ENCODE measurements around the gene ANKRD10.
"Not testable (repeated sequence)": the region's sequence is repeated elsewhere in the genome, so short reads cannot be mapped to it uniquely, and the experiment has no call there.

Gene ANKRD10

GRCh38 chr13:110915057-110915873 is at the start of gene ANKRD10:
Gene ANKRD10, minus strand, starts transcription at chr13:110915069. Its CDS starts 135 bp downstream, at chr13:110914934.
- in situ Hi-C loops (cut with HindIII; ENCODE audit: low sequenced_read_pairs): no loop called here

- in situ Hi-C loops (cut with HindIII; ENCODE audit: low sequenced_read_pairs): loop anchor here (10.0 kb wide), 1 partner anchor 70 kb away; no protein-coding TSS in a partner anchor
Observed at GRCh38 chr13:110964229-110965037, 49.6 kb upstream of the ANKRD10 start.

DNA sequence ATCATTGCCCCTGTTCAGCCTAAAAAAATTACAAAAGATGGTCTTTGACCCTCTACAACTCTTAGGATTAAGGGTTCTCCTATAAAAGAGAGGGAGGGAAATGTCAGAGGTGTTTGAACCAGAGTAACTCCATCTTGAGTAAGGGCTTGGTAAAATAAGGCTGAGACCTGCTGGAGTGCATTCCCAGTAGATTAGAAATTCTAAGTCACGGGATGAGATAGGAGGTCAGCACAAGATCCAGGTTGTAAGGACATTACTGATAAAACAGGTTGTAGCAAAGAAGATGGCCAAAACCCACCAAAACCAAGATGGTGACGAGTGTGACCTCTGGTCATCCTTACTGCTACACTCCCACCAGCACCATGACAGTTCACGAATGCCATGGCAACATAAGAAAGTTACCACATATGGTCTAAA is 48.7 kb upstream of the ANKRD10 start:
- in situ Hi-C loops (cut with HindIII; ENCODE audit: low sequenced_read_pairs): loop anchor here (10.0 kb wide), 1 partner anchor 71 kb away; no protein-coding TSS in a partner anchor

- in situ Hi-C loops (cut with HindIII; ENCODE audit: low sequenced_read_pairs): loop anchor here (10.0 kb wide), 1 partner anchor 73 kb away; no protein-coding TSS in a partner anchor
Observed at GRCh38 chr13:110961959-110962358, 47.1 kb upstream of the ANKRD10 start.

DNA sequence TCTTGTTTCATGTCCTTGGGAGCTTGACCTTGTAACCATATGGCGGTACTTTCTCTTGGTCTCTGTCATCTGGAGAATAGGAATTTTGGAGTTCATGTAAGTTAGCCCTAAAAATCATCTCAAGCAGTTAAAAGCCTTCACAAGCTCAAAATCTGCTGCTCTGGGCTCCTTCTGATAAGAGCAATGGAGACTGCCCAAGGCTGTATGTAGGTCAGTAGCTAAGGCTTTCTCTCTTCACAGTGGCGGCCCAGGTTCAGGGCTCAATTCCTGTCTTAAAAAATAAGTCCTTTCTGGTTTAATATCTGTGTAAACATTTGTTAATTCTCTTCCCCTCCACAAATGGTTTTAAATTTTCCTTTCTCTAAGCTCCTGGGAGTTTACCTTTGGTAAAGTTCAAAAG is 45.3 kb upstream of the ANKRD10 start:
- in situ Hi-C loops (cut with HindIII; ENCODE audit: low sequenced_read_pairs): loop anchor here (10.0 kb wide), 1 partner anchor 75 kb away; no protein-coding TSS in a partner anchor

- in situ Hi-C loops (cut with HindIII; ENCODE audit: low sequenced_read_pairs): no loop called here
Observed at GRCh38 chr13:110957931-110958330, 43.1 kb upstream of the ANKRD10 start.

DNA sequence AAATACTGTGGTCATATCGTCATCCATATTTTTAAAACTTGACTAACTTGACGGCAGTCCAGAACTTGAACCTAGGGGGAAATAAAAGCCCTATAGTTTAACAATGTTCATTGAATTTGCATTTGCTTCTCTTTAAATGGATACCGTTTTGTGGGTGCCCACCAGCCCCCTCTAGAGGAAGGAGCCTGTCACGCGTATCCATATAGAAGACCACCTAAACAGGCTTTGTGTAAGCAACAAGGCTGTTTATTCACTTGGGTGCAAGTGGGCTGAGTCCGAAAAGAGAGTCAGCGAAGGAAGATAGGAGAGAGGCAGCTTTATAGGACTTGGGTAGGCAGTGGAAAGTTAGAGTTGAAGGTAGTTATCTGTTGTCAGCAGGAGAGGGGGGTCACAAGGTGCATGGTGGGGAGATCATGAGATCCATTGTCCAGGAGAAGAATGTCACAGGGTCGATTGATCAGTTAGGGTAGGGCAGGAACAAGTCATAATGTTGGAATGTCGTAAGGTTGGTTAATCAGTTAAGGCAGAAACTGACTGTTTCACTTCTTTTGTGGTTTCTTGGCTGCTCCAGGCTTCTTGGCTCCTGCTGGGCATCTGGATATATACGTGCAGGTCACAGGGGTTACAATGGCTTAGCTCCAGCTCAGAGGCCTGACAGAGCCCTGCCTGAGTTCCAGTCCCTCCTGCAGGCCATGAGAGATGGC is 42.5 kb upstream of the ANKRD10 start:
- in situ Hi-C loops (cut with HindIII; ENCODE audit: low sequenced_read_pairs): no loop called here

- in situ Hi-C loops (cut with HindIII; ENCODE audit: low sequenced_read_pairs): not testable (repeated sequence)
Observed at GRCh38 chr13:110956216-110956615, 41.3 kb upstream of the ANKRD10 start.

DNA sequence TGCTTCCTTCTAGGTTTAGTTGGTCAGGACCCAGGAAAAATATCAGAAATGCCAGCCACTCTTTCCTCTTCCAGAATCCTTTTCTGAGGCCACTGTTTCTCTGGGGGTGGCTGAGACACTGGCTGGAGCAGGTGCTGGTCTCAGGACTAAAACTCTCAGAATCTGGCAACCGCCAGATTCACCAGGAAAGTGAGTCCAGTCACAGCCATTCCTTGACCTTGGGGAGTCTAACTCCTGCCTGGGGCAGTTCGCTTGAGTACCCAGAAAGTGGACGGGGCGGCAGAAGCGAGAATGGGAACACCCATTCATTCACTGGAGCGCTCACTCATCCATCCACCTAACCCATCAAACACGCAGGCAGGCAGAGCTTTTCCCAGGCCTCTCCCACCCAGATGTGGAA is 40.7 kb upstream of the ANKRD10 start:
- in situ Hi-C loops (cut with HindIII; ENCODE audit: low sequenced_read_pairs): not testable (repeated sequence)

DNA sequence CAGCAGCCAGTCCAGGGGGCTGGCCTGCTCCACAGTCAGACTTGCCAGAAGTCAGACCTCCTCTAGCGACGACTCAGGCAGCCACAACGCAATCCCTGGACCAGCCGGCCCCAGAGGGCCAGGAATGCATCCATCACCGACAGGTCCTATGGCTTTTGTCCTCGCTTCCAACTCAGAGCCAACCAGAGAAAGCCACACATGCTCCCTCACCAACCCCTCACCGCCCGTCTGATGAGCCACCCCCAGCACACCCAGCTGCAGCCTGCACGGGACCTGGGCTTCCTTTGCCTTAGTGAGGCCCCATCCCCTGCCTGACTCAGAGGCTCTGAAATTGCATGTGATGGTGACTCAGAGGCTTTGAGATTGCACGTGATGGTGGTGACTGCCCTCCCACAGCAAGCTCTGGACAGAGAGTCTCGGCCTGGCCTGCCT is 40.2 kb upstream of the ANKRD10 start:
- in situ Hi-C loops (cut with HindIII; ENCODE audit: low sequenced_read_pairs): not testable (repeated sequence)

- in situ Hi-C loops (cut with HindIII; ENCODE audit: low sequenced_read_pairs): not testable (repeated sequence)
Observed at GRCh38 chr13:110954533-110954920, 39.7 kb upstream of the ANKRD10 start.

GRCh38 chr13:110953833-110954532 is 39.1 kb upstream of the ANKRD10 start:
- in situ Hi-C loops (cut with HindIII; ENCODE audit: low sequenced_read_pairs): no loop called here

GRCh38 chr13:110953416-110953815 is 38.5 kb upstream of the ANKRD10 start:
- in situ Hi-C loops (cut with HindIII; ENCODE audit: low sequenced_read_pairs): no loop called here

- in situ Hi-C loops (cut with HindIII; ENCODE audit: low sequenced_read_pairs): not testable (repeated sequence)
Observed at GRCh38 chr13:110952135-110952534, 37.3 kb upstream of the ANKRD10 start.

DNA sequence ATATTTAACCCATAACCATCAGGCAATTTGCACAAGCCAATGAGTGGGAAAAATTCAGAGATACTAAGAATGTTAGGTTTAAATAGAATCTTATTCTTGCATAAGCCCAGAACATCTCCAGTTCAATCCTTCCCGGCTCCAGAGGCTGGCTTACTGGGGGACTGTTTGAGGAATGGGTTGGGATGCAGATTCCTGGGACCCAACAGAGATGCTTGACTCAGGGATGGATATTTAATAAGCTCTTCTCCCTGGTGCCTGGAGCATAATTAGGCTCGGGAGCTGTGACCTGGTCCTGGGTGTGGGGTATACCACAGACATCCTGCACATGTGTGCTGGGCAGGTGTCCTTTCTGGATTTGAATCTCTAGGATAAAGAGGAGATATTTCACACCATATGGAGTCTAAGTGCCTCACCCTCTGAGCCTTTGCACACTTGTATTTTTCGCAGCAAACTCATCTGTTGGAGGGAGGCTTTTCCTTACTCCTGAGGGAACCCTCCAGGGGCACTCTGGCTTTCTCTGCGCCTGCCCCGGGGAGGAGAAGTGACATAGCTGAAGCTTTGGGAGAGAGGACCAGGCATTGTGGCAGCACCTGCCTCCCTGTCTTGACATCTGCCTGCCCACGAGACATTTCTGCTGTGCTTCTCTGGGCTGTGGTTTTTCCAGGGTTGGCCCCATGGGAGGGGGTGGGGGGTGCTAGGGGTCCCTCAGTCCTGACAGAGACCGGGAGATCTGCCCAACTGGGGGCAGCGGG is 36.1 kb upstream of the ANKRD10 start:
- in situ Hi-C loops (cut with HindIII; ENCODE audit: low sequenced_read_pairs): no loop called here

DNA sequence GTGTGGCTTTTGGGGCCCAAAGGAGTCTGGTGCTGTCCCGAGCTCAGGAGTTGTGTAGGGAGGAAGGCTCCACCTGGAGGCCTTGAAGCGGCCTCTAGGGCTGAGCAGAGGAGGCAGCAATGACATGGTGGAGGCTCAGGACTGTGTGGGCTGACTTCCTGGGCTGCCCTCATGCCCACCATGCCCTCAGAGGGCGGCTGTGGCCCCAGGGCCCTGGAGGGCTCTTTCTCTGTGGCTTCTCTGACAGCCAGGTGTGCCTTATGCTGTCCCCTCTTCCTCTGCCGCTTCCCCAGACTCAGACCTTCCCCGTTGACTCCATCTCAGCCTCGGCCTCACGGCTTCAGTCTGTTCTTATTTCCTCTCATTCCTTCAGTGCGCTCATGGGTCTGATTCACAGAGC is 35.5 kb upstream of the ANKRD10 start:
- in situ Hi-C loops (cut with HindIII; ENCODE audit: low sequenced_read_pairs): no loop called here

DNA sequence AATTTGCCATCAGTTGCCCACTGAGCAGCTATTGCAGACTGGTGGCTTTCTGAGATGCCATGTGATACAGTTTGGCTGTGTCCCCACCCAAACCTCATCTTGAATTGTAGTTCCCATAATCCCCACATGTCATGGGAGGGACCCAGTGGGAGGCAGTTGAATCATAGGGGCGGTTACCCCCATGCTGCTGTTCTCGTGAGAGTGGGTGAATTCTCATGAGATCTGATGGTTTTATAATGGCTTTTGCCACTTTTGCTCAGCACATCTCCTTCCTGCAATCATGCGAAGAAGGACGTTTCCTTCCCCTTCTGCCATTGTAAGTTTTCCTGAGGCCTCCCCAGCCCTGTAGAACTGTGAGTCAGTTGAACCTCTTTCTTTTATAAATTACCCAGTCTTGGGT is 34.8 kb upstream of the ANKRD10 start:
- in situ Hi-C loops (cut with HindIII; ENCODE audit: low sequenced_read_pairs): no loop called here

- in situ Hi-C loops (cut with HindIII; ENCODE audit: low sequenced_read_pairs): no loop called here
Observed at GRCh38 chr13:110949116-110949515, 34.2 kb upstream of the ANKRD10 start.

GRCh38 chr13:110947338-110947737 is 32.5 kb upstream of the ANKRD10 start:
- in situ Hi-C loops (cut with HindIII; ENCODE audit: low sequenced_read_pairs): not testable (repeated sequence)
